ENCODE results near the gene CZIB.
A peak's percentile ranks its signal among the peaks of the same experiment; 100 is the strongest.

The CZIB gene

DNA sequence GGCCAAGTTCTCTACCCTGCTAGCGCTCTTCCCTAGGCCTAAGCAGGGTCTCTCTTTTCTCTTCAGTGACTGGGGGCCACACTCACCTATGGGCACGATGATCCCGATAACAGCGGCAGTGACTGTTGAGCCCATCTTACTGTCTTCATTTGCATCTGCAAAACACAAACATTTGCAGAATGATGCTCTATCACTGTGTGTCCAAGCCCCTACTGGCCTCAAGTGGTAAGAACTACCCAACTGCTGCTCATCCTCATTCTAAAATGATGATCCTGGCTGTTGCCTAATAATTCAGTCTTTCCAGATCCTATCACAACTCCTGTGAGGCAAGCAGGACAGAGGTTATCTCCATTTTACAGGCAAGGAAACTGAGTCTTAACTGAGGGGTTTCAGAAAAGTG, 34.6 kb upstream of the CZIB start:
- DNase-seq (ENCODE audit: low read depth, low spot score) = no peak
- H3K4me3 ChIP-seq (ENCODE audit: low read depth, low read length) = no peak overlapping the region
- TF ChIP-seq, protein P1, sequence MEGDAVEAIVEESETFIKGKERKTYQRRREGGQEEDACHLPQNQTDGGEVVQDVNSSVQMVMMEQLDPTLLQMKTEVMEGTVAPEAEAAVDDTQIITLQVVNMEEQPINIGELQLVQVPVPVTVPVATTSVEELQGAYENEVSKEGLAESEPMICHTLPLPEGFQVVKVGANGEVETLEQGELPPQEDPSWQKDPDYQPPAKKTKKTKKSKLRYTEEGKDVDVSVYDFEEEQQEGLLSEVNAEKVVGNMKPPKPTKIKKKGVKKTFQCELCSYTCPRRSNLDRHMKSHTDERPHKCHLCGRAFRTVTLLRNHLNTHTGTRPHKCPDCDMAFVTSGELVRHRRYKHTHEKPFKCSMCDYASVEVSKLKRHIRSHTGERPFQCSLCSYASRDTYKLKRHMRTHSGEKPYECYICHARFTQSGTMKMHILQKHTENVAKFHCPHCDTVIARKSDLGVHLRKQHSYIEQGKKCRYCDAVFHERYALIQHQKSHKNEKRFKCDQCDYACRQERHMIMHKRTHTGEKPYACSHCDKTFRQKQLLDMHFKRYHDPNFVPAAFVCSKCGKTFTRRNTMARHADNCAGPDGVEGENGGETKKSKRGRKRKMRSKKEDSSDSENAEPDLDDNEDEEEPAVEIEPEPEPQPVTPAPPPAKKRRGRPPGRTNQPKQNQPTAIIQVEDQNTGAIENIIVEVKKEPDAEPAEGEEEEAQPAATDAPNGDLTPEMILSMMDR (IDR thresholded peaks at IDR 0.05; ENCODE audit: low read depth, low read length) = peak; percentile 12
- in situ Hi-C loops (cut with HindIII; ENCODE audit: low sequenced_read_pairs) = no loop called here

DNA sequence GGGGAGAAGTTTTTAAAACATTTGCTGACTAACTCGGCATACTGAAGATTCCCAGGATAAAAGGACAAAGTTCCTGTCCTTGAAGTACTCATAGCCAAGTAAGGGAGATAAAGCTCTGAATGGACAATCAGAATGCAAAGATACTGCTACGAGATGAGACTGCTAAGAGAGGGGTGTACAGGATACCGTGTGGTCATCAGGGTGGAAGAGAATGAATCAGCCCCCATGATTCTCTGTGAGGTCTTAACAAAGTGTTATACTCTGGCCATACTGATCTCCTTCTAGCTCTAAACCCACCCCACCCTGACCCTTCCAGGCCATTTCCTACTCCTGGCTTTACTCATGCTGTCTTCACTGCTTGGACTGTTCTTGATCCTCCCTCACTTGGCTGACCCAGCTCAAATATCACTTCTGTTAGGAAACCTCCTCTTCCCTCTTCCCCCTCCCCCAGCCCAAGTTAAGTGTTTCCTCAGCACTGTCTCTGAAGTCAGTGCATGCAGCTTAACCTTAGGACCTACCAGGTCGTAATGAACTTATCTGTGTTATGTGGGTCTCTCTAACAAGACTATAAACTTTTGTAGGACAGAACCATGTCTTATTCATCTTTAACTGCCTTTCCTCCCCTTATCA, 33.7 kb upstream of the CZIB start:
- TF ChIP-seq, protein P1 (IDR thresholded peaks at IDR 0.05; ENCODE audit: low read depth, low read length) = no peak

DNA sequence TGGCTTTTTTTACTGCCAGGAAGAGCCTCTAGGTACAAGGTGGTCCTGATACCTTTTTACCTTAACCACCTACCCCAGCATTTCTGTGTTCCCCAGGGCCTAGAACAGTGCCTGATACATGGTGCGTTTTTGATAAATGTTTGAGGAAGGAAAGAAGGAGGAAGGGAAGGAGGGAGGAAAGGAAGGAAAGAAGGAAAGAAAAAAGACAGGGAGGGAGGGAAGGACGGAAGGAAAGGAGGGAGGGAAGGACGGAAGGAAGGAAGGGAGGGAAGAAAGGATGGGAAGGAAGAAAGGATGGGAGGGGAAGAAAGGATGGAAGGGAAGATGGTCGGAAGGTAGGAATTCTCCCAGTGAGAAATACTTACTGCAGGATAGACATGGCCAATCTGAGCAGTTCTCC, 29.9 kb upstream of the CZIB start:
- in situ Hi-C loops (cut with HindIII; ENCODE audit: low sequenced_read_pairs) = no loop called here
- no peak overlapping the region for H3K4me3 ChIP-seq (ENCODE audit: low read depth, low read length)
- TF ChIP-seq, protein P1 (IDR thresholded peaks at IDR 0.05; ENCODE audit: low read depth, low read length) = no peak
- DNase-seq (ENCODE audit: low read depth, low spot score) = no peak

More for the DNA sequence above, 33.7 kb upstream of the CZIB start:
- DNase-seq (ENCODE audit: low read depth, low spot score) = no peak
- H3K4me3 ChIP-seq (ENCODE audit: low read depth, low read length) = no peak overlapping the region
- in situ Hi-C loops (cut with HindIII; ENCODE audit: low sequenced_read_pairs) = no loop called here

DNA sequence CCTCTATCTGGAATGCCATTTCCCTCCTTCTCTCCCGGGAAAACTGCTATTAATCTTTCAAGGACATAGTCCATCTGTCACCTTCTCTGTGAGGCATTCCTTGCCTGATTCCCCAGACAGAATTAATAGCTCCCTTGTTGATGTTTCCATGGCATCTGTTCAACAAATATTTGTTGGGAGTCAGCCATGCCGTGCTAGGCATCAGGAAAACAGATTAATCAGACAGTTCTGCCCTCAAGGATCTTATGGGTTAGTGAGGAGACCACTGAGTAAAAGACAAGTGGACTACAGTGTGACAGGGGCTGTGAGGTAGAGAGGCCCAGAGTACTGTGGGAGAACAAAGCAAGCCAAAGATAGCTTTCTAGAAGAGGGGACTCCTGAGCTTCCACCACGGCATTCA, 29.3 kb upstream of the CZIB start:
- TF ChIP-seq, protein P1 (IDR thresholded peaks at IDR 0.05; ENCODE audit: low read depth, low read length) = no peak
- no peak for DNase-seq (ENCODE audit: low read depth, low spot score)
- no peak overlapping the region for H3K4me3 ChIP-seq (ENCODE audit: low read depth, low read length)
- in situ Hi-C loops (cut with HindIII; ENCODE audit: low sequenced_read_pairs) = no loop called here

DNA sequence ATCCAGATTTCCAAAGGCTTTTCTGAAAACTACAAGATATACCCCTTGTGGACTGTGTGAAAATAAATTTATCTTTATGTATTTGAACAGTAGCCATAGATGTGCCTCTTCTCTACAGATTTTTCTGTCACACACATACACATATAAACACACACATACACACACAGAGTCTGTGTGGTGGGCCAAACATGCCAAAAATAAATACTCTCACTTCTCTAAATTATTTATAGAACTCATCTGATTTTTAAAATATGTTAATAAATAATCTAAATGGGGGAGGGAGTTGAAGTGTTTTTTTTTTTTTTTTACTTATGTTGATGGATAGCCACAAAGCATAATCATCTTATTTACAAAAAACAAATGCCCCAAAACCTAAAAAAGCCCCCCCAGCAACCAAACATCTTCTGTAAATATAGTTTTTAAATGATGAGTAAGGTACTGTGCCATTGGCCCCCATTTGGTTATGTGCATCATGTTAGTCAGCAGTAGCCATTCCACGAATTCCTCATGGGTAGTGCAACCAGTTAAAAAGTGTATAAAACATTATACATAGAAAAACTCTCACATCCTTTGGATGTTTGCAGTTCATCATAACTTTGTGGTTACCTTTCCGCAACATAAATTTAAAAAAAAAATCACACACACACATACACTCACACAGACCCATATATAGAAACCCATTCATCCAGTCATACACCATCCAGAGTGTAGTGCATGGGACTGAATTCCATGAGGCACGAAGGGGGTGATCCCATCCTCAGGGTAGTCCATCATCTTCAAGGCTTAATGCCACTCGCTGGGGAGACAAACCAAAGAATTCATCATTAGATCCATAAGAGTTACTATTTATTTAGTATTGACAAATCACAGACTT, 26.1 kb upstream of the CZIB start:
- DNase-seq (ENCODE audit: low read depth, low spot score) = peak; percentile 64
- in situ Hi-C loops (cut with HindIII; ENCODE audit: low sequenced_read_pairs) = no loop called here
- no peak overlapping the region for H3K4me3 ChIP-seq (ENCODE audit: low read depth, low read length)
- TF ChIP-seq, protein P1 (IDR thresholded peaks at IDR 0.05; ENCODE audit: low read depth, low read length) = no peak

DNA sequence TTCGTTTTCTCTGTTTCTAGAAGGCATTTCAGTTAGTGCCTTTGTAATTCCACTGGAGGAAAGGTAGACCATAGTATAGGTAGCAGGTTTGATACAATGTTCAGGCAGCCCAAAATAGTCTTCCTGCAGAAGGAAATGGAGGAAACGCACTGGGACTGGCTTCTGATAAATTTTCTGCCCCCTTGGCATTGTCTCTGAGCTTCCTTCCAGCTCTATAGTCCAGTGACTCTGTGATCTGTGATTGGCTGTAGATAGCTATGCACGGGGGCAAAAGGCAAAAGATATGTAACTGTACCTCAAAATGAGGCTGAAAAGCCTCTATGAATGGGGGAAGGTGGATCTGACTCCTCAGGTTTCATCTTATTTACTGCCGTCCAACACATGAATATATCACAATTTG, 23.7 kb upstream of the CZIB start:
- in situ Hi-C loops (cut with HindIII; ENCODE audit: low sequenced_read_pairs) = no loop called here
- no peak overlapping the region for H3K4me3 ChIP-seq (ENCODE audit: low read depth, low read length)
- no peak for DNase-seq (ENCODE audit: low read depth, low spot score)
- TF ChIP-seq, protein P1 (IDR thresholded peaks at IDR 0.05; ENCODE audit: low read depth, low read length) = no peak

Measured in astrocyte of the spinal cord (primary cell).